A549 (cell line): Measurements from ENCODE around the gene PRAC1.

Experiments
- BHLHE40 ChIP-seq: IDR thresholded peaks from 2 replicates; pipeline ENCODE4 v1.6.1; 2012; ENCODE audit warnings: low read depth, low read length, inconsistent platforms
- CBX2 ChIP-seq: fragments of 200-600 bp; sonication (generic); IDR thresholded peaks from 2 replicates; pipeline ENCODE4 v1.6.1; 2016; ENCODE audit warnings: low read depth, mild to moderate bottlenecking, borderline replicate concordance
- CTCF ChIP-seq: fragments of >200 bp; sonication (Bioruptor Twin); formaldehyde crosslinking; IDR thresholded peaks from 3 replicates; pipeline ENCODE4 v1.5.1; 2016
- EP300 ChIP-seq, 2 experiments: fragments of >200 bp; sonication (Bioruptor Twin); formaldehyde crosslinking; IDR thresholded peaks; 2 replicates in 1 of 2; 3 replicates in 1 of 2; pipeline ENCODE4 v1.6.1; 2016 to 2017
- MYC ChIP-seq: IDR thresholded peaks from 2 replicates; pipeline ENCODE4 v1.6.1; 2012; ENCODE audit warnings: mild to moderate bottlenecking, inconsistent platforms, low read length, improper control_type of control experiment, borderline replicate concordance
- NR3C1 ChIP-seq: fragments of >200 bp; sonication (Bioruptor Twin); formaldehyde crosslinking; IDR thresholded peaks from 3 replicates; pipeline ENCODE4 v1.6.1; 2017
- POLR2A ChIP-seq: IDR thresholded peaks from 2 replicates; pipeline ENCODE4 v1.6.1; 2012; ENCODE audit warnings: mild to moderate bottlenecking, low read length
- POLR2AphosphoS2 ChIP-seq: conservative IDR thresholded peaks from 2 replicates; pipeline ENCODE4 v1.6.1; 2012; ENCODE audit warnings: low read length, improper control_type of control experiment, inconsistent platforms
- RAD21 ChIP-seq, 2 experiments: fragments of >200 bp in 1 of 2; sonication (Bioruptor Twin) in 1 of 2; formaldehyde crosslinking in 1 of 2; IDR thresholded peaks in 1 of 2; conservative IDR thresholded peaks in 1 of 2; 2 replicates in 1 of 2; 3 replicates in 1 of 2; pipeline ENCODE4 v1.6.1; 2012 to 2018; ENCODE audit warnings: inconsistent platforms in 1 of 2
- REST ChIP-seq: fragments of 200-600 bp; sonication (generic); IDR thresholded peaks from 2 replicates; pipeline ENCODE4 v1.6.1; 2016; ENCODE audit warnings: antibody characterized with exemption, mild to moderate bottlenecking, moderate library complexity
- ZSCAN20 ChIP-seq: fragments of 250-450 bp; sonication (Bioruptor Pico); IDR thresholded peaks from 2 replicates; pipeline ENCODE4 v1.8.0; 2022; ENCODE audit warnings: mild to moderate bottlenecking, moderate library complexity
- TF ChIP-seq, protein P1 (sequence below): fragments of 150-350 bp; IDR thresholded peaks from 2 replicates; pipeline ENCODE4 v1.6.1; 2014; ENCODE audit warnings: low read depth, mild to moderate bottlenecking, low read length

- TF ChIP-seq ZSCAN20 (CRISPR knock-in tag), result no peak
- TF ChIP-seq POLR2AphosphoS2, result no peak
- no peak for TF ChIP-seq MYC
- TF ChIP-seq POLR2A, result no peak
- no peak for TF ChIP-seq EP300 (IDR thresholded peaks at IDR 0.05)
- TF ChIP-seq CTCF, result no peak
- TF ChIP-seq NR3C1, result no peak
- no peak for TF ChIP-seq RAD21 (conservative IDR thresholded peaks at IDR 0.05 in 1 of 2, IDR thresholded peaks at IDR 0.05 in 1 of 2)
- TF ChIP-seq BHLHE40, result no peak
- TF ChIP-seq CBX2, result no peak
- TF ChIP-seq, protein P1, sequence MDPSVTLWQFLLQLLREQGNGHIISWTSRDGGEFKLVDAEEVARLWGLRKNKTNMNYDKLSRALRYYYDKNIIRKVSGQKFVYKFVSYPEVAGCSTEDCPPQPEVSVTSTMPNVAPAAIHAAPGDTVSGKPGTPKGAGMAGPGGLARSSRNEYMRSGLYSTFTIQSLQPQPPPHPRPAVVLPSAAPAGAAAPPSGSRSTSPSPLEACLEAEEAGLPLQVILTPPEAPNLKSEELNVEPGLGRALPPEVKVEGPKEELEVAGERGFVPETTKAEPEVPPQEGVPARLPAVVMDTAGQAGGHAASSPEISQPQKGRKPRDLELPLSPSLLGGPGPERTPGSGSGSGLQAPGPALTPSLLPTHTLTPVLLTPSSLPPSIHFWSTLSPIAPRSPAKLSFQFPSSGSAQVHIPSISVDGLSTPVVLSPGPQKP, result no peak
- TF ChIP-seq REST, result no peak
Measured at GRCh38 chr17:48719642-48720265, 2.6 kb downstream of the PRAC1 start.
